ENCODE results near the gene THBS1.
A peak's percentile ranks its signal among the peaks of the same experiment; 100 is the strongest.

THBS1 gene

GRCh38 chr15:39608185-39609139, 27.6 kb downstream of the THBS1 start:
- no peak for DNase-seq (ENCODE audit: low read depth)

- DNase-seq (ENCODE audit: low read depth), result no peak
These were observed 28.5 kb downstream of the THBS1 start for GRCh38 chr15:39609166-39609916.

GRCh38 chr15:39610665-39611064, 29.8 kb downstream of the THBS1 start:
- no peak for DNase-seq (ENCODE audit: low read depth)

- no peak for DNase-seq (ENCODE audit: low read depth)
These were observed 32.4 kb downstream of the THBS1 start for GRCh38 chr15:39613271-39613670.

- no peak for DNase-seq (ENCODE audit: low read depth)
These were observed 33.0 kb downstream of the THBS1 start for GRCh38 chr15:39613861-39614260.

- DNase-seq (ENCODE audit: low read depth), result no peak
These were observed 36.0 kb downstream of the THBS1 start for GRCh38 chr15:39616731-39617455.

GRCh38 chr15:39618063-39618823, 37.4 kb downstream of the THBS1 start:
- no peak for DNase-seq (ENCODE audit: low read depth)

GRCh38 chr15:39621210-39621609, 40.3 kb downstream of the THBS1 start:
- no peak for DNase-seq (ENCODE audit: low read depth)

- DNase-seq (ENCODE audit: low read depth), result no peak
These were observed 41.1 kb downstream of the THBS1 start for GRCh38 chr15:39621976-39622375.

GRCh38 chr15:39622660-39623516, 42.0 kb downstream of the THBS1 start:
- no peak for DNase-seq (ENCODE audit: low read depth)

GRCh38 chr15:39623529-39623931, 42.7 kb downstream of the THBS1 start:
- peak; percentile 60 for DNase-seq (ENCODE audit: low read depth)

- peak; percentile 79 for DNase-seq (ENCODE audit: low read depth)
These were observed 43.9 kb downstream of the THBS1 start for GRCh38 chr15:39624806-39625205.

- DNase-seq (ENCODE audit: low read depth), result no peak
These were observed 44.6 kb downstream of the THBS1 start for GRCh38 chr15:39625451-39625850.

GRCh38 chr15:39625856-39626255, 45.0 kb downstream of the THBS1 start:
- no peak for DNase-seq (ENCODE audit: low read depth)

GRCh38 chr15:39627451-39628143, 46.7 kb downstream of the THBS1 start:
- DNase-seq (ENCODE audit: low read depth), result no peak

- no peak for DNase-seq (ENCODE audit: low read depth)
These were observed 47.2 kb downstream of the THBS1 start for GRCh38 chr15:39628144-39628508.

GRCh38 chr15:39628546-39629257, 47.8 kb downstream of the THBS1 start:
- DNase-seq (ENCODE audit: low read depth), result no peak

- peak; percentile 78 for DNase-seq (ENCODE audit: low read depth)
These were observed 48.5 kb downstream of the THBS1 start for GRCh38 chr15:39629371-39629770.

- DNase-seq (ENCODE audit: low read depth), result no peak
These were observed 49.0 kb downstream of the THBS1 start for GRCh38 chr15:39629906-39630305.

Data from T-helper 22 cell (primary cell).